Activated CD8-positive, alpha-beta memory T cell treated with anti-CD3 and anti-CD28 coated beads for 24 hours (primary cell): ENCODE measurements around the gene MPST.

Experiments
- DNase-seq: peaks from one replicate; pipeline ENCODE4 v3.0.0-alpha.2; 2020

MPST gene

DNA sequence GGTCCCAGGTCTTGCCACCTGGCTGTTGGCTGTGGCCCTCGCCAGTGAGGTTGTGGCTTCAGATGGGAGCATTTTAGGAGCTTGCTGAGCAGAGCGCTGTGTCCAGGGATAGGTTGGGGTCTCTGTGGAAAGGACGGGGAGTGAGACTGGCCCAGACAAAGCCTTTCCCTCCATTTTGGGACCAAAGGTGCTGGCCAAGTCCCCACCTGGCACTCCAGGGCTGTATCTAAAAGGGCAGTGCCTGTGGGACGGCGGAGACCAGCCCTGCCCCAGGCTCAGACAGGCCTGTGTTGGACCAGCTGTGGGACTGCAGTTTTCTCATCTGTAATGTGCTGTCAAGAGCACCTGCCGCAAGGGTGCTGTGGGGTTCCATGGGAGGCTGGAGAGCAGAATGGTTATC lies 27.0 kb downstream of the MPST start:
- no peak for DNase-seq

DNA sequence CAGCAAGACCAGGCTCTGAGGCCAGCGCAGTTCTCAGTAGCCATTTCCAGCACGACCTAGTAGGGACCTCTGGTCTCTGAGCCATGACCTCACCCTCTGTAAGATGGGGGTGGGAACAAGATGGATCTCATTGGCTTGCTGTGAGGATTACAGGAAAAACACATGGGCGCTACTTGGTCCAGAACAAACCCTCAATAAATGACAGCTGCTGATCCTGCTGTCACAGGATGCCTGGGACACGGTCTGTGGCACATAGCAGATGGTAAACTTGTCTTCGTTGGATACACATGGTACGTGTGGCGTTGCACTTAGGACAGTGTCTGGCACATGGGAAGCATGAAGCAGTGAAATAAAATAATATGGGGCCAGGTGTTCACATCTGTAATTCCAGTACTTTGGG lies 27.5 kb downstream of the MPST start:
- DNase-seq: no peak

DNA sequence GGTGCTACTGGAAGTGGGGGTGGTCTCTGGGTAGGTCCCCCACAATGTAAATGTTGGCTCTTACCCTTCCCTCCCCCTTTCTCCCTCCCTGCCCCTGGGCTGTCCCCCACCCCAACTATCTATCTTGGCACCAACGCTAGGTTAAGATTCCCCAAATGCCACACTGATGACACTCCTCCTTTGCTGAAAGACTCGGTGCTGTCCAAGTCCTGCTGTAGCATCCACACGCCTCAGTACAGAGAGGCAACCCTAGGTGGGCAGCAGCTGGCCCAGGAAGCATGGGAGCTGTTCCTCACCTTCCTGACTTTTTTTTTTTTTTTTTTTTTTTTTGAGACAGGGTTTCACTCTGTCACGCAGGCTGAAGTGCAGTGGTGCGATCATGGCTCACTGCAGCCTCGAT lies 28.6 kb downstream of the MPST start:
- no peak for DNase-seq

DNA sequence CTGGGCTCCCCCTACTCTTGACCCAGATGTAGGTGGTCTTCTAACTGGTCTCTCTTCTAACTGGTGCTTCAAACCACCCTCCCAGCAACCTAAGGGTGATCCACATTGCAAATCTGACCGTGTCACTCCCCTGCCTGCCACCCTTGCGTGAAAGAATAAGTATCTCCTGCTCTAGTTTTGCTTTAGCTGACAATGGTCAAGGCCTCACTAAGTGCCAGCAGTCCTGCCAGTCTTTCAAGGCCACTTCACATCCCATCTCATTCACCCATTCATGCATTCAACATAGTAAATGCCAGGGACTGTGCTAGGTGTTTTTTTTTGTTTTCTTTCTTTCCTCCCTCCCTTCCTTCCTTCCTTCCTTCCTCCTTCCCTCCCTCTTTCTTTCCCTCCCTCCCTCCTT lies 29.7 kb downstream of the MPST start:
- no peak for DNase-seq

DNA sequence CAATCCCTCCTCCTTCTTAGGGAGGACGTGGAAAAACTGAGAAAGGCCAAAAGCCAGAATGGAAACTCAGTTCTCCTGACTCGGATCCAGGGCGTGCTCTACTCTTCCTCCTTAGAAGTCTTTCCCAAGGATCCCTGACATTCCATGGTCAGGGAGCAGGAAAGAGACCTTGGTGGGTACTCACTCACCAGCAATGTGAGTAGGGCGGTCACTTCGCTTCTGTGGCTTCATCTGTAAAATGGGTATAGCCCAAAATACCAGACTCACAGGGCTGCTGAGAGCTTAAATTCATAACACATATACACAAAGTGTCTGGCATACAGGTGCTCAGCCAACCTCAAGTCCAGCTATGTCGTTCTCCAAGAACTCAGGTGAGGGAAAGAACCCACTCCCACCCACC lies 31.4 kb downstream of the MPST start:
- DNase-seq: no peak

DNA sequence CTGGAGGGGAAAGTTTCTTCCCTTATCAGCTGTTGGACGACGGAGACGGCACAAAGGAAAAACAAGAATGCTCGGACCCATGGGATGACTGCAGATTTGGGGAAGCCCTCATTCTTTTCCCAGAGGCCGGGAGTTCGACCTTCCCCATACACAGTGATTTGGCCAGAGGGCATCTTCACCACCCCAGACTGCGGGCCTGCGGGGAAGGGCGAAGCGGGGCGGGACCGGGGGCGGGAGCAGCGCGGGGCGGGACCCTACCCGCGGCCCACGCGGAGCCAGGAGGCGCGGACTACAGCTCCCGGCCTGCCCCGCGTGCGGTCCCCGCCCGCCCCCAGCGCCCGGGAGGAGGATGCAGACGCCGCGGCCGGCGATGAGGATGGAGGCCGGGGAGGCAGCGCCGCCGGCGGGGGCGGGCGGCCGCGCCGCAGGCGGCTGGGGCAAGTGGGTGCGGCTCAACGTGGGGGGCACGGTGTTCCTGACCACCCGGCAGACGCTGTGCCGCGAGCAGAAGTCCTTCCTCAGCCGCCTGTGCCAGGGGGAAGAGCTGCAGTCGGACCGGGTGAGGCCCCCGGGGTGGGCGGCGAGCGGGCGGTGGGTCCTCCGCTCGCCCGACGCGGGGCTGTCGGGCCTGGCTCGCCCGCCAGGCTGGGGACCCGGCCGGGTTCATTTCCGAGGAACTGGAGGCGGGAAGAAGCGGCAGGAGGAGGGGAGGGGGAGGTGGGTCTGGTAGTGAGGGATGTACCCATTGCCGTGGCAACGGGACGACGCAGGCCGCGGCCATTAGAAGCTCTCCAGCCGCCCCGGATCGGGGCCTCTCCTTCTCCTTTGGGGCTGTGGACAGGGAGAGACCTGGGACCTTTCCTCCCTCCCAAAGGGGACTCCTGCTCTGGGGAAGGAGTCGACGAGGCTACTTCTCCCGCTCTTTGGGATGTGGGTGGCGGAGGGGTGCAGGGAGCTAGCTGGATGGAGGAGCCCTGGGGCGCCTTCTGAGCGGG lies 32.1 kb downstream of the MPST start, which contains the start of gene KCTD17:
KCTD17 (plus strand) TSS at position 352 of the 995 bp plus-strand sequence; CDS start at position 371, 19 bp downstream.
- peak; percentile 90 for DNase-seq

DNA sequence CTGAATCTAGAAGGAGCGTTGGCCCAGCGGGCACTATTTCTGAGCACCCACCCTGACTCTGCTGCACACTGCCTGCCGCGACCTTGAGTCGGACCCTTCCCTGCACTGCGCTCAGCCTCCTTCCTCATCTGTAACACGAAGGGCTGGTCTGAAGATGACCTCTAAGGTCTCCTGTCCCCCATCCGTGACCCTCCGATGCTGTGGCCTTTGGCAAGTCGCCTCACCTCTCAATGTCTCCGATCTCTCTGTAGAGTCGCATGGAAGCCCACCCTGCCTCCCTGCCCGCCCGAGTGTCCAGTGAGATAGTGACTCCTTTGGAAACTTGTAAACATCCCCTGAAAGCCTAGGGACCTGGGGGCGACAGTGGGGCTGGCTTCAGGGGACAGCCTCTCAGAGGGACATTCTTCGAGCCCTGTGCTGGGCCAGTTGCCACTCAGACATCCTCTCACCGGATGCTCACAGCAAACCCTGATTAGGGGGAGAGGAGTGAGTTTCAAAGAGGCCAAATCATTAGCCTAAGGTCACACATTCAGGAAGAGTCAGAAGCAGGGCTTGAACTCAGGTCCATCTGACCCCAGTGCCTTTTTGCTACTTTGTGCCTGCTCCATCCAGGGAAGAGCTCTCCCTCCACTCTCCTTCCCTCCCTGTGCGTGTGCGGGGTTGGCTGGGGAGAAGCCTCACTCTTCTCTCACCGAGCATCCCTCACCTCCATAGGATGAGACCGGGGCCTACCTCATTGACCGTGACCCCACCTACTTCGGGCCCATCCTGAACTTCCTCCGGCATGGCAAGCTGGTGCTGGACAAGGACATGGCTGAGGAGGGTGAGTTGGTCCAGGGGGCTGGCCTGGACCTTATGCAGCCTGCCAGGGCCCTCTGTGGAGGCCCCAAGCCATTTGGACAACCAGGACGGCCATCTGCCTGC lies 33.1 kb downstream of the MPST start:
- no peak for DNase-seq

DNA sequence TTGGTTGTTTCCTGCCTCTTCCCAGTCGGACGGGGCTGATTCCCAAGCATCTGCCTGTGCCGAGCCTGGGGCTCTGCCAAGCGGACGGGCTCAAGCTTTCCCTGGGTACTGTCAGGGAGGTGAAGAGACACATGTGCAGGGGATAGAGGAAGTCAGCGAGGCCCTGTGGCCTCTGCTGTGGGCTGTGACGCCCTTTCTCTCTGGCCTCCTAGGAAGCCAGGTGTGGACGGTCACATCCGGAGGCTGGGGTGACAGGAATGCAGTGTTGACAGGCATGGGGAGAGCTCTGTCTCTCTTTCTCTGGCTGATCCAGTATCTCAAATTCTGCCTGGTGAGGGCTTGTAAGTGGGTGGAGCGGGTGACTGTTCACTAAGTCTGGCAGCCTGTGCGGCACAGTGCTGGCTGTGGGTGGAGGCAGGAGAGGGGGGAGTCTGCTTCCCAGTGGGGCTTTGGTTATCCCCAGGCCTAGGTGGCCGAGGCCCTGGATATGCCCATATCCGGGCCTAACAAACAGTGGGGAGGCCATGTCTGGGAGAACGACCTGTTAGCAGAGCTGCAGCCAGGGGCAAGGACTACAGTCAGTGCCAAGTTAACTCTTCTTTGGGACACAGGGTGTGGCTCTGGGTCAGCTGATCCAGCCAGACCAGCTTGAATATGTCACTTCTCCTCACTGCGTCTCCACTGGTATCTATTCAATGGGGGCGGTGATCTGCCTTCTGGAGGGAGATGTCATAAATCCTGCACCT lies 33.9 kb downstream of the MPST start:
- DNase-seq: no peak

DNA sequence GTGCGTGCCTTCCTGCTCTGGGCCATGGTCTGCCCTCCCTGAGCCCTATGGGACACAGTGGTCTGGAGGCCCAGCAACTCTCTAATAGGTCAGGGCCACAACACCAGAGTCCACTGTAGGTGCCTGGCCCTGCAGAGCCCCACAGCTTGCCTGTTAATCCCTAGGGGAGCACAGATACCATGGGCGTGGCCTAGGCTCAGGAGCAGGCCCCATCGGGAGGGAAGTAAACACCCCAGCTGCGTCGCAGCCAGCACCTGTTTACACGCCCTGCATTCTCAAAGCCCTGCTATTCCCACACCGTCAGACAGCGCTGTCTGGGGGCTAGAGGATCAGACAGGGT lies 34.5 kb downstream of the MPST start:
- DNase-seq: no peak

DNA sequence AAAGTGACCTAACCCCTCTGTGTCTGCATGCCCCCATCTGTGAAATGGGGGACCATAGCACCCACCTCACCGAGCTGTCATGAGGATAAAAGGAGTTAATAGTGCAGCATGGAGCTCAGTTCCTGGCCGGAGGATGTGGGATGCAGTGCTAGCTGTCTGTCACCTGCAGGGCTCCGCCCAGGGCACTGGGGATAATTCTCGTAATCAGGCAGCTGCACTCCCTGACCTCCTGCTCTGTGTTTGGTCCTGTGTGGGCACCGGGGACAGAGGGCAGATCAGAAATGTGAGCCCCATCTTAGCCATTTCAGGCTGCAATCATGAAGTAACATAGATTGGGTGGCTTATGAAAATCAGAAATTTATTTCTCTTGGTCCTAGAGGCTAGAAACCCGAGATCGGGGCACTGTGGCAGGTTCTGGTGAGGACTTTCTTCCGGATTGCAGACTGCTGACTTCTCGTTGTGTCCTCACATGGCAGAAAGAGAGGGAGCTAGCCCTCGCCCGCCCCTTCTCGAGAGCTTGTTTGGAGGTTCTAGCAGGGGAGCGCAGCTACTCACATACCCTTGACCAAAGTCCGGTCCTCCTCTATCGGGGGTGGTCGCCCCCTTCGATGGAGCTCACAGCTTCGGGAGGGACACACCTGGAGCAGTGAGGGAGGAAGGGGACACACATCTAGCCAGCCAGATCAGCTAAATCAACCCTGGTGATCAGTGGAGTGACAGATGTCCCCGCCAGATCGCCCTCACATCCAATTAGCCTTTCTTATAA lies 35.2 kb downstream of the MPST start:
- no peak for DNase-seq

DNA sequence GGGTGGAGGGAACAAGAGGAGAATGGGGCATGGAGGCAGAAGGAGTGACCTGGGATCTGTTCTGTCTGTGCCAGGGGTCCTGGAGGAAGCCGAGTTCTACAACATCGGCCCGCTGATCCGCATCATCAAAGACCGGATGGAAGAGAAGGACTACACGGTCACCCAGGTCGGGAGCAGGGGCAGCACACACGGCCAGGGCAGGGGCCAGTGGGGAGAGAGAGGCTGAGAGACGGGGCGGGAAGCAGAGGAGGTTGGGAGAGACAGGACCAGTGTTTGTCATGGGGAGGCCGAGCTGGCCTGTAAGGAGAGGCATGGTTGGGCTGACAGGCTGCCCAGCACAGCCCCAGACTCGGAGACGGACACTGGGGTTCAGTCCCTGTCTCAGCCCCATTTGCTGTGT lies 36.7 kb downstream of the MPST start:
- DNase-seq: no peak

DNA sequence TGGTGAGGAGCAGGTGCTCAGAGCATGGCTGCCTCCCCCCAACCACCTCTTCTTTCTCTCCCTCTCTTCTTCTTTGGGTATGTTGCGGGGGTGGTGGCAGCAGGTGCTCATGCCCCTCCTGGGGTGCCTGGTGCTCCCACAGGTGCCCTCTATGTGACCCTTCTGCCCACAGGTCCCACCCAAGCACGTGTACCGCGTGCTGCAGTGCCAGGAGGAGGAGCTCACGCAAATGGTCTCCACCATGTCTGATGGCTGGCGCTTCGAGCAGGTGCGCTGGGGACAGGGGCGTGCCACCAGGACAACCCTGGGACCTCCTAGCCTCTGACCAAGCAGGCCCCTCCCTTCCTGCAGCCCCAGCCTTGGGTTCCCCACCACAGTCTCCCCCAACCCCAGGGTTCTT lies 37.7 kb downstream of the MPST start:
- no peak for DNase-seq

DNA sequence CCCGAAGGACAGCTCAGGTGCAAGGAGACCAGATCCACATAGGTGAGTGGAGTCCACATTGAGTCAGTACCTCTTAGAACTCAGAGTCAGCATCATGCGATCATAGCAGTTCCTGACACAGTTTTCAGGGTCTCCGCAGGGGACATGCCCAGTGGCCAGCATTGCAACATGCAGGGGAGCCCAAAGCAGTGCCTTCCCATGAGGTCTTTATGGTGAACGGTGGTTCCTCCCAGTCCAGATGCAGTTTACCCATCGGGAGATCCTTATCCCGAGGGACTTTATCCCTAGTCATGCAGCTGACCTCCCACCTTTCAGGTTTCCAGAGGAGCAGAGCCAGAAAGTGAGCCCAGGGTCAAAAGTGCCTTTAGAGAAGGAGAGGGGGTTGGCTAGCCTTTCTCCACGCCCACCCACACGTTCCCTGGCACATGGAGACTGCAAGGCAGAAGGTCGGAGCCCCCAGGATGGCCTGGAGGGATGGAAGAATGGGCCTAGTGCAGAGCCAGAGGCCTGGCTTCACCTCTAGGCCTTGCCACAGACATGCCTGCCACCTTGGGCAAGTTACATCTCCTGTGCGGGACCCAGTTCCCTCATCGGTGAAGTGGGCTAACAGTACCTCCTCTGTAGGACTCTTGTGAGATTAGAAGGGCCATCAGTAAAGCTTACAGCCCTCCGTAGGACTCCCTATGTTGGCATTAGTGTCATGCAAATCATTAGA lies 38.4 kb downstream of the MPST start:
- no peak for DNase-seq

DNA sequence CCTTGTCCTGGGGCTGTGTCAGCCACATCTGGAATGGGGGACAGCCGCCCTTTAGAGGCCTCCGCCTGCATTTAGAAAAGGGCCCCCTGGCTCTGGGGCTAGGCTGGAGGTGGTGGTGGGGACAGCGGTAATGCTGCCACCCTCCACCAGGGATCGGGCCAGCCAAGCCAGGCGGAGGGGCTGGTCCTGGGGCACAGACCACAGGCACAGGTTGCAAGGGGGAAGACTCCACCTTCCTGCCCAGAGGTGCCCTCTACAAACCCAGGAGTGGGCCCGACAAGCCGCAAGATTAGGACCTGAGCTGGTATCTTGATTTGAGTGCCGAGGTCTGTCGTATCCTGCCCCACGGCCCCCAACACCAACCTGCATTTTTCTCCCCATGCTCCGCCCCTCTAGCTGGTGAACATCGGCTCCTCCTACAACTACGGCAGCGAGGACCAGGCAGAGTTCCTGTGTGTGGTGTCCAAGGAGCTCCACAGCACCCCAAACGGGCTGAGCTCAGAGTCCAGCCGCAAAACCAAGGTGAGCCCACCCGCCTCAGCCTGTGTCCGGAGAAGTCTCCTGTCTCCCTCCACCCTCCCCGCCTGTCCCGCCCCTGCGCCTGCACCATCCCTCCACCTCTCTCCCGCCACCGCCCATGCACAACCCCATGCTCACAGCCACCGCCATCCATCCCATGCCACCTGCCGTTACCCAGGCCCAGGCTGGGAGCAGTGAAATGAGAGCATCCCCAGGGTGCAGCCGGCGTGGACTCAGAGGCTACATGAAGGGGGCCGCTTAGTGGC lies 39.6 kb downstream of the MPST start:
- DNase-seq: no peak

DNA sequence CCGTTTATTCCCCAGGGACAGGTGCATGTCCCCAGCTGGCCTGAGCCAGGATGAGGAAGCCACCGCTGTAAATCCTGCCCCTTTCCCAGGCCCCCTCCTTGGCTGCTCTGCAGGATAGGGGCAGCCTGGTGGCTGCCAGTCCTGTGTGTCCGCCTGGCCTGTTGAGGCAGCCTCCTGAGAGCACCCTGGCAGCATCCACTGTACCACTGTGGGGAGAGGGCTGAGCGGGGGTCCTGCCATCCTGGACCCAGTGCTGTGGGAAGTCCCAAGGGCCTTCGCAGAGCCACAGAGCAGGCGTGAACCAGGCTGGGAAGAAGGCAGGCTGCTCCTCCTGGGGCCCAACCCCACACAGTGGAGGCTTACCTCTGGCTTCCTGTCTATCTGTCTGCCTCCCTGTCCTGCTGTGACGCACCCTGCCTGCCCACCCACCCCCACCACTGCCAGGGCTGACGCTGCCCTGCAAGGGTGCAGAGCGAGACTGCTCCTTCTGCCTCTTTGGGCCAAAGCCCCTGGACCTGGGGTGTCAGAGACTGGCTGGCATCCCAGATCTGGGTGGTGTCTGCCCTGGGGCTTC lies 40.4 kb downstream of the MPST start:
- no peak for DNase-seq

DNA sequence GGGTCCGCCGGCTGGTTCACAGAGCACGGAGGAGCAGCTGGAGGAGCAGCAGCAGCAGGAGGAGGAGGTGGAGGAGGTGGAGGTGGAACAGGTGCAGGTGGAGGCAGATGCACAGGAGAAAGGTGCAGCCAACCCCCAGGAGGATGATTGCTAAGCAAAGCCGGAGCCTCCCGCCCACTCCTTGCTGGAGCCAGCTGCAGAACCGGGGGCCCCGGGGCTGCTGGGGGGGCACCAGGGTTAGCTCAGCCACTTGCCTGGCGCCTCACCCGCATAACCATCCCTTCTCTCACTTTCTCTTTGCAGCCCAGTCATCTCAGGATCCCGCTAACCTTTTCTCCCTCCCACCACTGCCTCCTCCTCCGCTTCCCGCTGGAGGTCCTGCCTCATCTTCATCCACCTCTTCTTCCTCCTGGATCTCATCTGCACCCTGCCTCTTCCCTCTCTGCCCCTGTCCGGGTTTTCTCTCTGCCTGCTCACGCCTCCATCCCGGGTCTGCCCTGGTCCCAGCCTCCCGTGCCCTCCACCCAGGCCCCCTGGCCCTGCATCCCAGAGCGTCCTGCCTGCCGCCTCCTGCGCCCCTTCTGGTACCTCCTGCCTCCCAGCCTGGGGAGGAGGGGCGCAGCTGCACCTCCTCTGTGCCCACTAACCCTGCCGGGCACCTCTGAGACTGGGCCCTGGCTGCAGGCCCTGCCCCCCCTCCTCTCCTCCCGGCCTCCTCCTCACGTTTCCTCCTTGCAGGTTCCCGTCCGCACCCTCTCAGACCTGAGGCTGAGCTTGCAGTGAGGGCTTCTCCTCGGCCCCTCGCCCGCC lies 41.5 kb downstream of the MPST start:
- DNase-seq: peak; percentile 74

DNA sequence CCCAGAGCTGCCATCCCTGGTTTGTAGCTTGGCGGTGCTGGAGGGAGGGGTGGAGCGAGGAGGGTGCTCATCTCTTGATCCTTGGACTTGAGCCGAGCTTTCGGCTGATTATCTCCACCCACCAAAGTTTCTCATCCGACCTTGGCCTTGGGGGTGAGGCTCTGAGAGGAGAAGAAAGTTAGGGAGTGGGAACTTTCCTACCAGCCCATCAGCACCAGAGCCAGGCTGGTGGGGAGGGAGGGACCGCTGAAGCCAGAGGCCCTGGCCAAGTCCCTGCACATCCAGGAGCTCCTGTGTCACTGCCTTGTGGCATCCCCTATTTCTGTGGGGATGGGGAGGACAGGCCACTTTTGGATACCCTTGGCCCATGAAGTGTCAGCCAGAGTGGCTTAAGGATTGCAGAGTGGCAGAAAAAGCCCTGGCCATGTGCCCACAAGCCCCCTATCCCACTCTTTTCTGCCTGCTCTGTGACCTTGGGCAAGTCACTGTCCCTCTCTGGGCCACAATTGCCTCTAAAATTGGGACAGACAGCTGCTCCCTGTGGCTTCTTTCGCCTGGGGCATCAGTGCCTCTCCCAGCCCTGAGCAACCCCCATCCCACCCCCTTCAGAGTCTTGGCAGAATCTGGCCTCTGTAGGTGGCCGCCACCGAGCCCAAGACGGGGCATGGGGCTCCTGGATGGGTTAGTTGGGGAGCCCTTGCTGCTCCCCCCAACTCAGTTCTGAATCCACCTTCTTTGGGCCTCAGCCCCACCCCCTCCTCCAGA lies 42.3 kb downstream of the MPST start:
- no peak for DNase-seq

DNA sequence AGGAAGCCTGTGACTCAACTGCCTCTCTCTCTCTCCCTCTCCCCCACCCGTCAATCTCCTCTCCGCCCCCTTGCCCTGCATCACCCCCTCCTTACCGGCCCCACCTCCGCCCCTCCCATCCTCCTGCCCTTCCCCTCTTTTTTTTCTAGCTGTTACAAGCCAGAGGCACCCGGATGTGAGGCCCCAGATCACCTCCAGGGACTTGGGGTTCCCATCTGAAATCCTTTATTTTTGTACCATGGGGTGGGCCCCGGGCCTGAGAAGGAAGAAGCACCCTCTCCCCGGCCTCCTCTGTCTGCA lies 42.8 kb downstream of the MPST start:
- no peak for DNase-seq
